ENCODE results near the gene DOC2A.

DNA sequence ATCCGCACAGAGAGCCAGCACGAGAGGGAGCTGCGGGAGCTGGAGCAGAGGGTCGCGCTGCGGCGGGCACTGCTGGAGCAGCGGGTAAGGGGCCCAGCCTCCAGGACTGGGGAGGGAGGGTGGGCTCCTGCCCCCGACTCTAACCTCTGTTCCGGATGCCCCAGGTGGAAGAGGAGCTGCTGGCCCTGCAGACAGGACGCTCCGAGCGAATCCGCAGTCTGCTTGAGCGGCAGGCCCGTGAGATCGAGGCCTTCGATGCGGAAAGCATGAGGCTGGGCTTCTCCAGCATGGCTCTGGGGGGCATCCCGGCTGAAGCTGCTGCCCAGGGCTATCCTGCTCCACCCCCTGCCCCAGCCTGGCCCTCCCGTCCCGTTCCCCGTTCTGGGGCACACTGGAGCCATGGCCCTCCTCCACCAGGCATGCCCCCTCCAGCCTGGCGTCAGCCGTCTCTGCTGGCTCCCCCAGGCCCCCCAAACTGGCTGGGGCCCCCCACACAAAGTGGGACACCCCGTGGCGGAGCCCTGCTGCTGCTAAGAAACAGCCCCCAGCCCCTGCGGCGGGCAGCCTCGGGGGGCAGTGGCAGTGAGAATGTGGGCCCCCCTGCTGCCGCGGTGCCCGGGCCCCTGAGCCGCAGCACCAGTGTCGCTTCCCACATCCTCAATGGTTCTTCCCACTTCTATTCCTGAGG lies 19.8 kb downstream of the DOC2A start:
- TF ChIP-seq YY1 (IDR thresholded peaks at IDR 0.05; ENCODE audit: insufficient read depth, insufficient read length): no peak
- no peak for TF ChIP-seq ZNF274 (IDR thresholded peaks at IDR 0.05; ENCODE audit: low read depth, low read length)
